Right lobe of liver (tissue), 4 donors: ENCODE measurements around the gene VPS8.

Experiments used
- CTCF ChIP-seq, 4 donors: fragments of 200-600 bp in 3 of 4; fragments of 450-650 bp in 1 of 4; IDR thresholded peaks; one replicate each; pipeline versions ENCODE4 v1.5.1 to v1.8.0; 2016 to 2022; ENCODE audit warnings: antibody characterized with exemption in 4 of 4, mild to moderate bottlenecking in 2 of 4
- POLR2A ChIP-seq: fragments of 450-650 bp; IDR thresholded peaks from one replicate; pipeline ENCODE4 v1.6.1; 2017; ENCODE audit warnings: antibody characterized with exemption, mild to moderate bottlenecking
- donor health status: DM: no; HTN: no; CAD: no.
- donor health status: DM: no; HTN: no; CAD: no.
- donor health status: DM: no; HTN: yes; CAD: no.

DNA sequence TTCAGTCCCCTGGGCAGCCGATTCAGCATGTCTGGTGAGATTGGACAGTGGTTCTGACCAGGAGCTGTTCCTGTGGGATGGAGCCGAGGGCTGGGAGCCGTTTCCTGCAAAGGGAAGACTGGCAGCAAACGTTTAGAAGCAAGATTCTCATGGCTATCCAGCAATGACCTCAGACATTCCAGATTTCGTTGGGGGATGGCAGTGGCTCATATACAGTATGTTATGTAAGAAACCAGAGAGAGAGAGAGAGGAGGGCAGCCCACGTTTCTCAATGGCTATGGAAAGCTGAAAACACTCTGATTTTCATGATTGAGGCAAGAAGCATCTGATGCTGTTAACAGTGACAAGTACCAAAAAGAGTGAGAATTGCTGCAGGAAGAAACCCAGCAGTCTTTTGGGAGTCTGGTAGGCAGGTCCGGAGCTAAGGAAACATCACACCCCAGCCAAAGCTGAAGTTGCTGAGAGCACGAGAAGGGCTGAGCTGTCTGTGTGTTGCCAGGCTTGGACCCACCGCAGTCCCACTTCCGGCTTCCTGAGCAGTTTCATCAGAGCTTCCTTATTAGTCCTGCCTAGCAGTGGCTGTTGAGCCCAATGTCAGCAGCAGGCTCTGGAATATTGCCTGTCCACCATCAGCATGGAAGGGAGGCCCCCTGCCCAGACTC is 25.6 kb upstream of the VPS8 start:
- TF ChIP-seq POLR2A, result no peak
- TF ChIP-seq CTCF (IDR thresholded peaks at IDR 0.05), result no peak
